GM18907 (cell line): Measurements from ENCODE around the gene PRKG1.

Experiments used
- ATAC-seq: cut with Tn5 transposase; IDR thresholded peaks from one replicate; pipeline ENCODE4 v1.9.1; 2021; ENCODE audit warnings: mild to moderate bottlenecking, moderate library complexity; ENCODE audit not compliant: unreplicated experiment

The PRKG1 gene

GRCh38 chr10:51892313-51892712 lies 818.0 kb downstream of the PRKG1 start:
- no peak for ATAC-seq

GRCh38 chr10:51892965-51893658 lies 818.8 kb downstream of the PRKG1 start:
- ATAC-seq, result peak; percentile 90

GRCh38 chr10:51894771-51895578 lies 820.7 kb downstream of the PRKG1 start:
- no peak for ATAC-seq

- ATAC-seq, result no peak
Observed at GRCh38 chr10:51896849-51897248, 822.6 kb downstream of the PRKG1 start.

GRCh38 chr10:51897560-51897959 lies 823.3 kb downstream of the PRKG1 start:
- no peak for ATAC-seq

GRCh38 chr10:51900180-51900579 lies 825.9 kb downstream of the PRKG1 start:
- no peak for ATAC-seq

- no peak for ATAC-seq
Observed at GRCh38 chr10:51903675-51904074, 829.4 kb downstream of the PRKG1 start.

- ATAC-seq, result no peak
Observed at GRCh38 chr10:51905032-51905431, 830.7 kb downstream of the PRKG1 start.

- no peak for ATAC-seq
Observed at GRCh38 chr10:51907361-51907760, 833.1 kb downstream of the PRKG1 start.

- no peak for ATAC-seq
Observed at GRCh38 chr10:51910189-51910588, 835.9 kb downstream of the PRKG1 start.

- ATAC-seq, result no peak
Observed at GRCh38 chr10:51910596-51910995, 836.3 kb downstream of the PRKG1 start.

- no peak for ATAC-seq
Observed at GRCh38 chr10:51911723-51912122, 837.4 kb downstream of the PRKG1 start.

- ATAC-seq, result no peak
Observed at GRCh38 chr10:51915031-51915542, 840.8 kb downstream of the PRKG1 start.

- no peak for ATAC-seq
Observed at GRCh38 chr10:51918440-51918839, 844.2 kb downstream of the PRKG1 start.

GRCh38 chr10:51918884-51919325 lies 844.6 kb downstream of the PRKG1 start:
- no peak for ATAC-seq

- no peak for ATAC-seq
Observed at GRCh38 chr10:51920672-51921071, 846.4 kb downstream of the PRKG1 start.

- ATAC-seq, result no peak
Observed at GRCh38 chr10:51924359-51924758, 850.1 kb downstream of the PRKG1 start.

- ATAC-seq, result no peak
Observed at GRCh38 chr10:51926337-51926736, 852.0 kb downstream of the PRKG1 start.

- ATAC-seq, result no peak
Observed at GRCh38 chr10:51928162-51928561, 853.9 kb downstream of the PRKG1 start.

- no peak for ATAC-seq
Observed at GRCh38 chr10:51932530-51932929, 858.2 kb downstream of the PRKG1 start.

- no peak for ATAC-seq
Observed at GRCh38 chr10:51934373-51934772, 860.1 kb downstream of the PRKG1 start.

- ATAC-seq, result no peak
Observed at GRCh38 chr10:51935341-51935740, 861.1 kb downstream of the PRKG1 start.
